Pancreas (tissue), 10 donors: ENCODE results near the gene CD36. TPM values are rescaled to one million over a fixed set of nuclear protein-coding genes. Genes with fewer than 3 reads are reported as not detected.
A peak's percentile ranks its signal among the peaks of the same experiment; 100 is the strongest.

ENCODE experiments used
- ATAC-seq, 4 donors: fragments of 200-7000 bp; cut with Tn5 transposase; one replicate each; pipeline versions ENCODE4 v1.8.0 to v1.9.1; 2020; ENCODE audit warnings: mild to moderate bottlenecking in 4 of 4, moderate library complexity in 4 of 4
- DNase-seq, 6 donors: peaks; one replicate each; pipeline ENCODE4 v3.0.0-alpha.2; 2020
- FAIRE-seq: peaks from 2 replicates; lab custom pipeline; 2012; peaks lifted over from hg19 to GRCh38; lab: Jason Lieb, UNC
- H3K27ac ChIP-seq, 4 donors: fragments of 200-600 bp; sonication (generic); 1 replicate in 3 of 4; 2 replicates in 1 of 4; pipeline versions ENCODE4 v1.5.0 to v1.8.0; 2020
- H3K27me3 ChIP-seq, 4 donors: fragments of 200-600 bp; one replicate each; pipeline ENCODE4 v1.8.0; 2021
- H3K36me3 ChIP-seq, 3 donors: fragments of 200-600 bp; sonication (generic) in 1 of 3; one replicate each; pipeline versions ENCODE4 v1.5.0 to v1.8.0; 2020 to 2021
- H3K4me1 ChIP-seq, 3 donors: fragments of 200-600 bp; one replicate each; pipeline ENCODE4 v1.8.0; 2021
- H3K4me3 ChIP-seq, 4 donors: fragments of 200-600 bp; sonication (generic) in 2 of 4; one replicate each; pipeline versions ENCODE4 v1.5.0 to v1.8.0; 2020 to 2021
- H3K9me3 ChIP-seq, 4 donors: fragments of 200-600 bp; one replicate each; pipeline ENCODE4 v1.8.0; 2021
- CTCF ChIP-seq, 4 donors: fragments of 200-600 bp; sonication (generic) in 3 of 4; IDR thresholded peaks; one replicate each; pipeline versions ENCODE4 v1.5.0 to v1.8.0; 2021; ENCODE audit warnings: antibody characterized with exemption in 4 of 4
- WGBS, 2 donors: extraction: QIAGEN DNeasy Blood & Tissue Kit; methylation state at CpG; one replicate each; pipeline ENCODE4 v1.1.7; 2013; 5-methylcytosine and 5-hydroxymethylcytosine counted together
- intact Hi-C, 3 donors: fragments of 100-400 bp; cut with DNase I; formaldehyde crosslinking; loops; one replicate each; pipeline versions ENCODE4 v1.11.1 to v1.14.2; 2022
- polyA plus RNA-seq, 2 donors: library from polyadenylated mRNA; stranded (reverse); fragments of 200-250 nt; gene quantifications; one replicate each; pipeline ENCODE4 v1.2.3, GENCODE V29; 2013
- total RNA-seq, 6 donors: library from RNA; stranded (reverse); fragmentation: NEBNext Ultra II Directional in 4 of 6; extraction: Animal tissue kit (Norgen Biotek cat#: 25700) in 4 of 6; gene quantifications; one replicate each; pipeline versions ENCODE4 v1.2.1 to v1.2.4, GENCODE V29; 2021 to 2023
- donor health status: healthy with polysubstance abuse.
- donor health status: DM: no; HTN: no; CAD: no; lungs with moderate emphysema.
- donor health status: DM: no; HTN: no; CAD: no.
- donor health status: control.
- donor health status: control.
- donor health status: Bipolar disorder and iron deficiency.
- donor health status: DM: yes; HTN: yes; CAD: no.
- donor health status: DM: no; HTN: no; CAD: no.
- donor health status: DM: no; HTN: no; CAD: no.
- donor health status: DM: yes; HTN: yes; CAD: no.

Gene CD36
- total and polyA plus RNA-seq, 8 donors: 9.8 to 25.0 (median 16.3) TPM

- Histone ChIP-seq H3K4me3 (no peak overlapping the region), H3K27me3 (peaks cover 0 to 3% (median 0%) of the 10 kb centered on the region in 4 donors), H3K36me3 (no peaks in the 10 kb centered on the region), H3K9me3 (no peaks in the 10 kb centered on the region), H3K27ac (no peak overlapping the region), H3K4me1 (no peaks in the 10 kb centered on the region)
- ATAC-seq (peak in 3 of 4 donors; percentile 46 to 56 (median 50)), FAIRE-seq (no peak), DNase-seq (no peak)
- intact Hi-C loops: loop anchor here in 2 of 3 donors (10.0 kb wide), 2 partner anchors 555 to 755 kb away; no protein-coding TSS in a partner anchor
- TF ChIP-seq CTCF (IDR thresholded peaks at IDR 0.05): no peak
- 42 to 48% methylated on average over 4 of the region's 4 CpGs for WGBS, 2 donors
Measured at GRCh38 chr7:80699721-80700256, 61.3 kb downstream of the CD36 start.

- ATAC-seq: no peak
- TF ChIP-seq CTCF (IDR thresholded peaks at IDR 0.05): no peak
- 66 to 67% methylated on average over 1 of the region's 1 CpG for WGBS, 2 donors
- Histone ChIP-seq H3K27ac (no peak overlapping the region), H3K4me3 (no peak overlapping the region), H3K27me3 (peaks cover 0 to 3% (median 0%) of the 10 kb centered on the region in 4 donors), H3K36me3 (no peaks in the 10 kb centered on the region), H3K9me3 (no peaks in the 10 kb centered on the region), H3K4me1 (no peaks in the 10 kb centered on the region)
- no peak for FAIRE-seq
- DNase-seq: no peak
- intact Hi-C loops: loop anchor here in 2 of 3 donors (10.0 kb wide), 2 partner anchors 552 to 752 kb away; no protein-coding TSS in a partner anchor
Measured at GRCh38 chr7:80703272-80703671, 64.8 kb downstream of the CD36 start.

GRCh38 chr7:80705130-80705781, 66.8 kb downstream of the CD36 start:
- DNase-seq (no peak), FAIRE-seq (no peak), ATAC-seq (peak in 1 of 4 donors; percentile 21)
- Histone ChIP-seq H3K27me3 (peaks cover 0 to 3% (median 0%) of the 10 kb centered on the region in 4 donors), H3K4me3 (no peak overlapping the region), H3K36me3 (no peaks in the 10 kb centered on the region), H3K9me3 (no peaks in the 10 kb centered on the region), H3K4me1 (no peaks in the 10 kb centered on the region), H3K27ac (no peak overlapping the region)
- no peak for TF ChIP-seq CTCF (IDR thresholded peaks at IDR 0.05)
- WGBS, 2 donors: 37 to 46% methylated on average over 2 of the region's 2 CpGs
- intact Hi-C loops: loop anchor here in 2 of 3 donors (10.0 kb wide), 2 partner anchors 550 to 750 kb away; no protein-coding TSS in a partner anchor

- TF ChIP-seq CTCF (IDR thresholded peaks at IDR 0.05): no peak
- Histone ChIP-seq H3K36me3 (no peaks in the 10 kb centered on the region), H3K4me3 (no peak overlapping the region), H3K4me1 (no peaks in the 10 kb centered on the region), H3K27ac (no peak overlapping the region), H3K9me3 (no peaks in the 10 kb centered on the region), H3K27me3 (peaks cover 0 to 3% (median 0%) of the 10 kb centered on the region in 4 donors)
- WGBS, 2 donors: 50 to 61% methylated on average over 1 of the region's 1 CpG
- DNase-seq: no peak
- no peak for ATAC-seq
- intact Hi-C loops: loop anchor here in 2 of 3 donors (10.0 kb wide), 2 partner anchors 547 to 747 kb away; no protein-coding TSS in a partner anchor
- FAIRE-seq: no peak
Measured at GRCh38 chr7:80707318-80707717, 68.9 kb downstream of the CD36 start.
